Measurements from ENCODE around the gene KCTD15.

GRCh38 chr19:33754361-33754760 is 42.3 kb upstream of the KCTD15 start:
- no peak for TF ChIP-seq CTCF (IDR thresholded peaks at IDR 0.05)
- no peak for TF ChIP-seq POLR2A (IDR thresholded peaks at IDR 0.05)

Measured in tibial nerve (tissue), 3 donors.